Endothelial cell (in vitro differentiated cells): ENCODE results near the gene PPM1H. TPM values are rescaled to one million over a fixed set of nuclear protein-coding genes. Genes with fewer than 3 reads are reported as not detected.

Experiments used
- DNase-seq: peaks from one replicate; pipeline ENCODE4 v3.0.0; 2021; ENCODE audit warnings: low spot score
- H3K27ac Mint-ChIP-seq: one replicate; pipeline ENCODE4 v1.8.0; 2021; ENCODE audit warnings: mixed read lengths, inconsistent platforms; ENCODE audit not compliant: unreplicated experiment
- H3K27me3 Mint-ChIP-seq: one replicate; pipeline ENCODE4 v1.8.0; 2021; ENCODE audit warnings: mild to moderate bottlenecking, moderate library complexity, mixed read lengths, inconsistent platforms; ENCODE audit not compliant: unreplicated experiment
- H3K36me3 Mint-ChIP-seq: one replicate; pipeline ENCODE4 v1.8.0; 2021; ENCODE audit warnings: mild to moderate bottlenecking, low read depth, mixed read lengths, inconsistent platforms; ENCODE audit not compliant: unreplicated experiment
- H3K4me1 Mint-ChIP-seq: one replicate; pipeline ENCODE4 v1.8.0; 2021; ENCODE audit warnings: mild to moderate bottlenecking, mixed read lengths, inconsistent platforms; ENCODE audit not compliant: unreplicated experiment
- H3K4me3 Mint-ChIP-seq: one replicate; pipeline ENCODE4 v1.8.0; 2021; ENCODE audit warnings: mild to moderate bottlenecking, mixed read lengths, inconsistent platforms; ENCODE audit not compliant: unreplicated experiment
- H3K9me3 Mint-ChIP-seq: one replicate; pipeline ENCODE4 v1.8.0; 2021; ENCODE audit warnings: mixed read lengths, inconsistent platforms; ENCODE audit not compliant: unreplicated experiment
- CTCF ChIP-seq: fragments of 200-600 bp; sonication (generic); IDR thresholded peaks from one replicate; pipeline ENCODE4 v1.5.0; 2021; ENCODE audit warnings: antibody characterized with exemption; ENCODE audit not compliant: unreplicated experiment
- total RNA-seq: library from RNA; stranded (reverse); fragmentation: NEBNext Ultra II Directional; extraction: Animal tissue kit (Norgen Biotek cat#: 25700); gene quantifications from one replicate; pipeline ENCODE4 v1.2.1, GENCODE V29; 2021; ENCODE audit not compliant: unreplicated experiment

The PPM1H gene
- total RNA-seq, 1 donor from 2014 or later = 71.8 TPM

DNA sequence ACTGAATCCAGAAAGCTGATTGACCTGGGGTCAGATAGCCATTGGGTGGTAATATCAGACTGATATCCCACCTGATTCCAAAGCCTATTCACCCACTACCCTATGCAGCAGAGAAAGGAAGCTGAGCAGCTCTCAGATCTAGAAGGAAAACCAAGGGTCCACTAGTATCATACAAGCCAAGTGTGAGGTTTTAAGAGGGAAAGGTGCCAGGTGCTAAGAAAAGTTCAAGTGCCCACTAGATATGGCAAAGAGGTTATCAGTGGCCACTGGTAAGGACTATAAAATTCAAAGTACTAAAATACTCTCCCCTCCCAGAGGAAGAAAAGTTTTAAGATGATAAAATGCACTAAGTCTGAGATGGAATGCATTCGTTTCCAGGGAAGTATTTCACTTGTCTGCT, 85.6 kb downstream of the PPM1H start:
- no peak overlapping the region for H3K4me3 Mint-ChIP-seq
- H3K4me1 Mint-ChIP-seq = peaks cover 66% of the 10 kb centered on the region
- no peaks in the 10 kb centered on the region for H3K9me3 Mint-ChIP-seq
- H3K36me3 Mint-ChIP-seq = no peaks in the 10 kb centered on the region
- no peak for DNase-seq
- no peak for TF ChIP-seq CTCF
- peak overlapping the region; percentile 72 for H3K27ac Mint-ChIP-seq
- peaks cover 2% of the 10 kb centered on the region for H3K27me3 Mint-ChIP-seq

- H3K4me1 Mint-ChIP-seq = peaks cover 64% of the 10 kb centered on the region
- H3K27ac Mint-ChIP-seq = peak overlapping the region; percentile 18
- H3K27me3 Mint-ChIP-seq = peaks cover under 1% of the 10 kb centered on the region
- no peak for DNase-seq
- no peaks in the 10 kb centered on the region for H3K36me3 Mint-ChIP-seq
- TF ChIP-seq CTCF = no peak
- no peak overlapping the region for H3K4me3 Mint-ChIP-seq
- H3K9me3 Mint-ChIP-seq = no peaks in the 10 kb centered on the region
Observed at GRCh38 chr12:62848418-62848817, 86.5 kb downstream of the PPM1H start.

DNA sequence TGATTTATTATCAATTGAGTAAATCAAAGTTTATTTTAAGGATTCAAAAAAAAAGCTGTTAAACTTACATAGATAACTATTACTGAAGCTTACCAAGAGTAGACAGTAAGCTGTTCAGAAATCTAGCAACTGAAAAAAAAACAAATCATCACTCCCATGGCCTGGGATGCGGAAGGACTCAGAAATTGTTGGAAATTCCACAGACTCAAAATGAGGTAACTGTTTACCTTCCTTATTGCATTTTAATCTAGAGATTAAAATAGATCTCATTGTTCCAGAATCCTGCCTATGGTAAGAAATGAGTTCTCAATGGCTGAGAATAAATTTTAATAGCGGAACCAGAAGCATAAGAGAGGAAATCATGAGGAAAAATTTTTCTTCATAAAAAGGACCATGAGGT, 87.2 kb downstream of the PPM1H start:
- Mint-ChIP-seq H3K27ac (no peak overlapping the region), H3K4me1 (peaks cover 59% of the 10 kb centered on the region), H3K9me3 (no peaks in the 10 kb centered on the region), H3K36me3 (no peaks in the 10 kb centered on the region), H3K27me3 (no peaks in the 10 kb centered on the region), H3K4me3 (no peak overlapping the region)
- DNase-seq = no peak
- no peak for TF ChIP-seq CTCF

- DNase-seq = no peak
- no peak for TF ChIP-seq CTCF
- H3K4me1 Mint-ChIP-seq = peaks cover 63% of the 10 kb centered on the region
- no peaks in the 10 kb centered on the region for H3K9me3 Mint-ChIP-seq
- H3K27ac Mint-ChIP-seq = peak overlapping the region; percentile 11
- H3K36me3 Mint-ChIP-seq = no peaks in the 10 kb centered on the region
- no peaks in the 10 kb centered on the region for H3K27me3 Mint-ChIP-seq
- no peak overlapping the region for H3K4me3 Mint-ChIP-seq
Observed at GRCh38 chr12:62846491-62846890, 88.5 kb downstream of the PPM1H start.

DNA sequence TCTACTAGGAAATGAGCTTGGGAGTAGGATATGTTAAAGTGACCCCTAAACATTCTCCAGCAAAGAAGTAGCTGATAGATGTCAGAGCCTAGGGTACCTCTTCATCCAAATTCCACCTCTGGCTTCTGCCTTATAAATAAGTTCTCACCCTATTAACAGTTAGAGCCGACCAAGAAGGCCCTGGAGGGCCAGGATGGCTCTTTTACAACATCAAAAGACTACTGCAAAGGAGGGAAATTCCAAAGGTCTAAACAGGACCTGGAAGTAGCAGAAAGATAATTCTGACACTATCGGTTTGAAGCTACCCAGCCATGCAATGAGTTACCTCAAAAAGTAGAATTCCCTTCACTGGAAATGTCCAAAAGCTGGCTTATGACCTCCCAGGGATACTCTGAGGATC, 90.0 kb downstream of the PPM1H start:
- Mint-ChIP-seq H3K4me3 (no peak overlapping the region), H3K27ac (no peak overlapping the region), H3K36me3 (peaks cover under 1% of the 10 kb centered on the region), H3K27me3 (no peaks in the 10 kb centered on the region), H3K4me1 (peaks cover 69% of the 10 kb centered on the region), H3K9me3 (no peaks in the 10 kb centered on the region)
- DNase-seq = no peak
- TF ChIP-seq CTCF = no peak
